Measurements from ENCODE around the gene C5orf46. TPM values are rescaled to one million over a fixed set of nuclear protein-coding genes. Genes with fewer than 3 reads are reported as not detected.
"Not testable (repeated sequence)": the region's sequence is repeated elsewhere in the genome, so short reads cannot be mapped to it uniquely, and the experiment has no call there.

Gene C5orf46
- not detected for polyA plus RNA-seq (ENCODE audit: insufficient read length)

DNA sequence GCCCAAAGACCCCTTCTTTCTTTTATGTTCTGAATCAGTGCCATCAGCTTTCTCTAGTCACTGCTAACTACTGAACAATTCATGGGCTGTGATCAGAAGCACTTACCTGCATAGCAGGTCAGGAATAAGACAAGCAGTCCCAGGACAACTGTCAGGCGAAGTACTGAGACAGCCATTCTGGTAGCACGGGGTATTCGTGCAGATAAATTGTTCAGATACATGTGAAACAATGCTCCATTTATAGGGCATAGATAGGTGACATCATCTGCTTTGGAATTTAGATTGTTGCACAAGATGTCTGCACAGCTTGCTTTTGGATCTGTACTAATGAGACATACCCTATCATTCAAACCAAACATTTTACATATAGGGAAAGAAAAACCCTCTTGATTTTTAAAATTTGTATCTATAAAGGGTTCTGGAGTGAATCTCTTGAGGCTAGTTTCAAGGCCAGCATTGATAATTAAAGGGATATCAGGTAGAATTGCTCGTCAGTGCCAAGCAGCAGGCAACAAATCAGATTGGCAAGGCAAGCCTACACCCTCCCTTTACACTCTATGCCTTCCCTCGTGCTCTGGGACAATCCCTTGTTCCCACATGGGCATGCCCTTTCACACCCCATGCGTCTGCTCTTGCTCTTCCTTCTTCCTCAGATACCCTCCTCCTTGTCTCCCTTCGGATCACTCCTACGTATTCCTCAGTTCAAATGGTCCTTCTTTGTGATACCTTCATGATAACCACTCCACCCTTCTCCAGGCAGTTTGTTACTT lies at the start of gene C5orf46:
Gene C5orf46, minus strand, starts transcription at position 213 of the 770 bp plus-strand sequence. Its CDS starts 37 bp downstream, at position 176.
- no peak for DNase-seq

DNA sequence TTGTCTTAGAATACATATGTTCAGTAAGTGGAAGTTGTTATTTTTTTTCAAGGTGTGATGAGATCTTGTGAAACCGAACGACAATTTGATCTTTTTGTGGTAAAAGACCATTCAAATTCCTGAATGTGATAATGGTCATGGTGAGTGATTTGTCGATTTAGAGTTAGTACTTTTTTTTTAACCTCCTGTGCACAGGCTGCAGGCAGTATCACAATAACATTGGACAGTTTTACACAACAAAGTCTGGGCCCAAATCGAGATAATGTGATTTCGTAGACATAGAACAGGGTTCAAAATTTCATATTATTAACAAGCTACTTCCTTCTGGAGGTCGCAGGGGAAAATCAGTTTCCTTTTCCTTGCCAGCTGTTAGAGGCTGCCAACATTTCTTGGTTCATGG lies 48.6 kb upstream of the C5orf46 start:
- DNase-seq, result no peak

DNA sequence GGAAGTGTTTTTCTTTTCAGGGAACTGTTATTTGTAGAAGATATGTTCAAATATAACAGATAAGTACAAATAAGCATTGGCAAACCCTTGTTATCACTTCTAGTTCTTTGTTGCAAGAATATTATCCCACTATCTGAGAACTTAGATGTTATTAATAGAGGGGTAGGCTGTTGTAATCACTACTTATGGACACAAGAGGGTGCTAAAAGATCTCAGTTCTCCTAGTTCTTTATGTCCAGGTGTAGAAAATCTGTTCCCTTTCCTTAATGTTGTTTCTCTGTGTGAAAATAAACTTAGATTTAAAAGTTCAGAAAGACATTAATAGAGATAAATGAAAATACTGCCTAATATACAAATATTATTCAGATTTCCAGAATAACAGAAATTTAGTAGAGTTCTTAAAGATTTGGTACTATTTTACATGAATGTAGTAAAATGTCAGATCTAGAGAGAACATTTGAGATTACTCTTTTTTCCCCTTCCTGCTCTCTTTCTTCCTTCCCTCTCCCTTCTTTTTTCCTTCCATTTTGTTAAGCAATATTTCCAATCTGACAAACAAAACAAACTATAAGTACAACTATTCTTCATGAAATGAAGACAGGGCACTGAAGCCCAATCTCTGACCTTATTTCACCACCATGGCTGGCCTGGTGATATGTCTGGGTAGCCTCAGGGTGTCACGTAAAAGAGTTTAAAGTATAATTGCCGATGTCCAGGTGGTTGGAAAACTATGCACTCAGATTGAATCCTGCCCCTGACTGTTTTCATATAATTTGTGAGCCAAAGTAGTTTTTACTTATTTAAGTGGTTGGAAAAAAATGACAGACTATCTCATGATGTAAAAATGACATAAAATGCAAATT lies 43.6 kb upstream of the C5orf46 start:
- DNase-seq, result no peak

DNA sequence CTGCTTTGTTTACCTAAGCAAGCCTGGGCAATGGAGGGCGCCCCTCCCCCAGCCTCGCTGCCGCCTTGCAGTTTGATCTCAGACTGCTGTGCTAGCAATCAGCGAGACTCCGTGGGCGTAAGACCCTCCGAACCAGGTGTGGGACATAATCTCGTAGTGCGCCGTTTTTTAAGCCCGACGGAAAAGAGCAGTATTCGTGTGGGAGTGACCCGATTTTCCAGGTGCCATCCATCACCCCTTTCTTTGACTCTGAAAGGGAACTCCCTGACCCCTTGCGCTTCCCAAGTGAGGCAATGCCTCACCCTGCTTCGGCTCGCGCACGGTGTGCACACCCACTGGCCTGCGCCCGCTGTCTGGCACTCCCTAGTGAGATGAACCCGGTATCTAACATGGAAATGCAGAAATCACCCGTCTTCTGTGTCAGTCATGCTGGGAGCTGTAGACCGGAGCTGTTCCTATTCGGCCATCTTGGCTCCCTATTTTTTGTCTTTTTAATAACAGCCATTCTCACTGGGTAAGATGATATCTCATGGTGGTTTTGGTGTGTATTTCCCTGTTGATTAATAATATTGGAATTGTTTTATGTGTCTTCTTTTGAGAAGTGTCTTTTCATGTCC lies 40.4 kb upstream of the C5orf46 start:
- not testable (repeated sequence) for DNase-seq

DNA sequence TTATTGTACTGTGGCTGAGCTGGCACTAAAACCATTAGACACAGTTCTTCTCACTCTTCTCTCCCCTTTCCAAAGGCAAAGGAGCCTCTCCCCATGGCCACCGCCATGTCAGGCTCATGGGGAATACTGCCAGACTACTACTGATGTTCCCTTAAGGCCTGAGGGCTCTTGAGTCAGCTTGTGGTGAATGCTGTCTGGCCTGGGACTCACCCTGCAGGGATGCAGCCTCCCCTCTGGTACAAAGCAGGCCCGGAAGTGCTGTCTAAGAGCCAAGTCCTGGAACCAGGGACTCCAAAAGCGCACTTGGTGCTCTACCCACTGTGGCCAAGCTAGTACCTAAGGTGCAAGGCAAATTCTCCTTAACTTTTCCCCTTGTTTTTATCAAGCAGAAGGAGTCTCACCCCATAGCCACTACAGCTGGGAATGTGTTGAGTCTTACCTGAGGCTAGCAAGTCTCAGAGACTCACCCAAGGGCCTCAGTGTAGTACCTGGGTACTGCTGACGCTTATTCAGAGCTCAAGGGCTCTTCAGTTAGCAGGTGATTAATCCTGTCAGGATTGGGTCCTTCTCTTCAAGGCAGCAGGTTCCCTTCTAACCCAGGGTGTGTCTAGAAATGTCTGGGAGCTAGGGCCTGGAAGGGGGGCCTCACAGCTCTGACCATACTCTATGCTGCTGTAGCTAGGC lies 33.2 kb upstream of the C5orf46 start:
- no peak for DNase-seq

DNA sequence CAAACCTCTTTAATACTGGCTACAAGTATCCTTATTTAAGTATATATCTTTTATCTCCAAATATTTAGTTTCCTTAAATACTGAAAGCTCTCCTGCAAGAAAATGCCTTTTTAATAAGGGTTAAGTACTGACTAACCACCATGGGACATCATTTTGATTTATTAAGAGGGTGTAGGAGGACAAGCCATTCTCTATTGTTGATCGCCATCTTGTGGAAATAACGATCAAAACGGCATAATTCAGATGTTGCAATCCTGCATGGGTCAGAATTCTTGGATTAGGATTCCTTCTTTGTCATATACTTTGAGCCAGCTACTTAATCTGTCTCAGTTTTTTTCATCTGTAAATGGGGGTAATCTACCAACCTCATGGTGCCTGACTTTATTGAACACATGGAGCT lies 28.7 kb upstream of the C5orf46 start:
- no peak for DNase-seq

DNA sequence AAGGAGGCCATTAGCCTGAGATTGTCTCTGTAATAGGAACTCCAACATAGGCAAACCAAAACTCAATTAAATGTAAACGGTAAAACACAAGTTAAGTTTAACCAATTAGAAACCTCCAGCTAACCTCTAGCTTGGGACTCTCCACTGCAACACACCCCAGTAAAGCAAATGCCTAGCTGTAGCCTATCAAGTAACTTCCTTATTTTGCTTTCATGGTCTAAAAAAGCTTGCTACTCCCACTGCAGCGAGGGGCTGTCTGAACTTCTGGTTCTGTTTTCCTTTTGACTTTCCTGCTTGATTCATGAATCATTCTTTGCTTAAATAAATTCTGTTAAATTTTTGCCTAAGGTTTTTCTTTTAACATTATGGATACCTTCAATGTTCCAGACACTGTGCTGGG lies 24.4 kb upstream of the C5orf46 start:
- no peak for DNase-seq

DNA sequence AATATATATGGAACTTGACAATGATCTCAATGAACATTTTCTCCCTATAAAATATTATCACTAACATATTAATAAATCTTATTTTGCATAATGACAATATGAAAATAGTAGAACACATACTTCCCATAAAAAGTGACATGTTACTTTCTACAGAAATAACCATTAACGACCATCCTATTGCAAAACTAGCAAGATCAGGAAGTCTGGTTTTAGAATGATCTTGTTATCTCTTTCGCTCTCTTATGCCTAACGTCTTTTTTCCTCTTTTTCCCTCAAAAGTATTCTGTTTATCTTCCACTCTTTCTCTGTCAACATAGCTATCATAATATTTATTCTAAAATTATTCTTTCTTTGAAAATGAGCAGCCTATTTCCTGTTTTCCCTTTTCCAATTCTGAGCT lies 21.6 kb upstream of the C5orf46 start:
- no peak for DNase-seq

DNA sequence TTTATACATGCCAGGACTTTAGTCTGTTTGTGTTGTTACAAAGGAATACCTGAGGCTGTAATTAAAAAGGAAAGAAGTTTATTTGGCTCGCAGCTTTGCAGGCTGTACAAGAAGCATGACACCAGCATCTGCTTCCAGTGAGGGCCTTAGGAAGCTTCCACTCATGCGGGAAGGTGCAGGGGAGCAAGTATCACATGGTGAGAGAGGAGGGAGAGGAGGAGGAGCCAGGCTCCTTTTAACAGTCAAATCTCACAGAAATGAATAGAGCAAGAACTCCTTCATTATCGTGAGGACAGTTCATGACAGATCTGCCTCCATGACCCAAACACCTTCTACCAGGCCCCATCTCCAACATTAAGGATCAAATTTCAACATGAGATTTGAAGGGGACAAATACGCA lies 18.7 kb upstream of the C5orf46 start:
- DNase-seq, result no peak

DNA sequence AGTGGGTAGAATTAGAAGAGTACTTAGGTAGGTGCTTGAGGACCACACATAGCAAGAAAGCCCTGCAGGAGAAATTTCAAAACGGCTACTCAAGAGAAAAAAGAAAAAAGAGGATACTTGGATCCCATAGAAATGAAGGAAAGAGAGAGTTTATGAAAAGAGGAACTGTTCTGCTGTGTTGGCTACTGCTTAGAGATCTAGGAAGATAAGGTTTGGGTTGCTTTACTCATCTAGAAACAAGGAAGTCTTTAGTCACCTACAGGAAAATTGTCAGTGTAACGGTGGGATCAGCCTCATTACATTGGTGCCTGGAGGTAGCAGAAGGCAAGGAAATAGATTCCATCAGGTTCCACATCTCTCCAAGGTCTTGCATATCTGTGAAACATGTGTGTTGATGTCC lies 14.8 kb upstream of the C5orf46 start:
- no peak for DNase-seq

DNA sequence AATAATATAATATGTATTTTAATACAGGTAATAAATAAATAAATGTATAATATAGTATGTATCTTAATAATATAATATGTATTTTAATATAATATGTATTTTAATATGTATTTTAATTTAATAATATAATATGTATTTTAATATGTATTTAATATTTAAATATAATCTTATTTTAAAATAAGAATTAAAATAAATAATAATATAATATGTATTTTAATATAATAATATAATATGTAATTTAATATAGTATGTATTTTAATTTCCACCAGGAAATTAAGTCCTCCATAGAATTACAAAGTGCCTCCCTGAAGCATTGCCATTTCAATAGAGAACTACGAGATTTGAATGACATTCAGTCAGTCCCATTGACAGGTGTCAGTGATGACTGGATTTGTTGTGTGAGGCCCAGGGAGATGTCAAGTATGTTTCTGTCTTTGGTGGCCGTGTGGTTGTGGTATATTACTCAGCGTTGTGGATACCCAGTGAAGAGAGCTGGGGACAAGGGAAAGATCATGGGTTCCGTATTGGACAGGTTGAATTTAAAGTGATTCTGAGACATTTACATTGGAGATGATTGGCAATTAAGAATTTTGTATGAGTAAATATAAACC lies 14.2 kb upstream of the C5orf46 start:
- DNase-seq, result no peak

DNA sequence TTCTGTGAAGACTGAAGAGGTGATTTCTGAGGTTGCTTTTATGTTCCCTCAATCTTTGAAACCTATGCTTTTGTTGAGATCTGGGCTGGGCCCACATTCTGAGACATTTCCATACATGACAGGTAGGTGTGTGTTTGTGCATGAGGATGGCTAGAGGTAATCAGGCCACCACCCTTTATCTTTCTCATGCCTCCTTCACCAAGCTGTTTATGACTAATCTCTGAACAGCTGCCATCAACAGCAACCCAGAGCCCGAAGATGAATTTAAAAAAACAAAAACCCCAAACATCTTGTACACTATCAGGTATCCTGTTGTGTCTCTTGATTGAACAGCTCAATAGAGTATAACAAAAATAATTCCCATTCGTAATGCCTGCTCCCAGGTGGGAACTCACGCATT lies 12.6 kb upstream of the C5orf46 start:
- no peak for DNase-seq

DNA sequence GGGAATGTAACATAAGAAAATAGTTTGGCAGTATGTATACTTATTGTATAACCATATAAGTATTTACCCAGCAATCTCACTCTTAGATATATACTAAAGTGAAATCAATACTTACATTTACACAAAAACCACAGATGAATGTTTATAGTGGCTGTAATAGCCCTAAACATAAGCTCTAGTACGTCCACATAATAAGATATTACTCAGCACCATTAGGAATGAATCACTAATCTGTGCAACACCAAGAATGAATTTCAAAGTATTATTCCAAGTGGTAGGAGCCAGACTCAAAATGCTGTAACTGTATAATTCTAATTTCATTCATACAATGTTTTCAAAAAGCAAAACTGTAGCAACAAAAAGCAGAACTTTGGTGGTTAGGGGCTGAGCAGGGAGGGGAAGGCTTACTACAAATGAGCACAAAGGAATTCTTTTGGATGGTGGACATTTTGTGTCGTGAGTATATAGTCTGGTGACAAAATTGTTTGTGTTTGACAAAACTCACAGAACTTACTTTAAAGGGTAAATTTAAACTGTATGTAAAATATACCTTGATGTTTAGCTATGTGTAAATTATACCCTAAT lies 11.9 kb upstream of the C5orf46 start:
- no peak for DNase-seq

DNA sequence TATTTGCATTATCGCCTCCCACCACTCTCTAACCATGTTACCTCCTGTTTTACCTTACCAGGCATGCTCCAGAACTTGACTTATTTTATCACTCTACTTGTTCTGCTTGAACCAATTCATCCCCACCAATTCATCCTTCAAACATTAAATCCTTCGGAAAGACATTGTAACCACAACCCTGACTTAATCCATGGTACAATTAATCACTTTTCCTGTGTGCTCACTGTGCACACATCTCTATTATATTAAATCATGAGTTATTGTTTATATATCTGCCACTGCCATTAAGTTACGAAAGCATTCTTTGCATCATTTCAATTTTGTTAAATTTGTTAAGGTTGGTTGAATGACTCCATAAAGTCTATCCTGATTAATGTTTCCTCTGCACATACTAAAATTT lies 7.4 kb upstream of the C5orf46 start:
- no peak for DNase-seq

DNA sequence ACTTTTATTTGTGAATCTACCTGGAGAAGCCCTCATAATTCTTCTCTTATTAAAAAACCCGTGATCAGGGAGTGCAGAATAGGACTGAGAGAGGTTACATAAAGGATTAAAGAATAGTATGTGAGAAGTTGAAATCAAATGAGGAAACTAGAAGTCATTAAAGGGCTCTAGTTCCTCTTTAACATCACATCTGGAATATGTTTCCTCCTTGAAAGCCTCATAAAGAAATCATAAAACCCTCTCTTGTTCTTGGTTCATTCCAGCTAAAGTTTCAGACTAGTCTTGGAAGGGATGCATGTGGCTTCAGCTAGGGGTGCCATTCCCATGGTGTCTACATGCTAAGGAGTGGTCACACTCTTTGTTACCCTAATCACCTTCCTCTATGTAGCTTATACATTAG lies 5.7 kb upstream of the C5orf46 start:
- no peak for DNase-seq

DNA sequence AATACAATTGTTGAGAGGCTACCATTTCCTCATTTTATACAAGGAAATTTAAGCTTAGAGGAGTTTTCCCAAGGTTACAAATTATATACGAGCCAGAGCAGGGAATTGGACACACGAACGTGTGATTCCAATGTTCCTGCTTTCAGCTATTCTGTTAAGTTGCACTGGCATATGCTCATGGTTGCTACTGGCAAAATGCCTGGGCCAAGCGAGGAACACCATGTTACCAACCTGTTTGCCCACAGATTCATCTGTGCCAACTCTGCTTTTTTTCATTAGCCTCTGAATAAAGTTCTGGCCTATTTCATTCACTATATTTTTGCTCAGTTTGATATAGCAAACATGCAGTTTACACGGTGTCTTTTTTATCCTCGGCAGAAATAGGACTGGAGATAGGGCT lies 5.1 kb upstream of the C5orf46 start:
- DNase-seq, result no peak

DNA sequence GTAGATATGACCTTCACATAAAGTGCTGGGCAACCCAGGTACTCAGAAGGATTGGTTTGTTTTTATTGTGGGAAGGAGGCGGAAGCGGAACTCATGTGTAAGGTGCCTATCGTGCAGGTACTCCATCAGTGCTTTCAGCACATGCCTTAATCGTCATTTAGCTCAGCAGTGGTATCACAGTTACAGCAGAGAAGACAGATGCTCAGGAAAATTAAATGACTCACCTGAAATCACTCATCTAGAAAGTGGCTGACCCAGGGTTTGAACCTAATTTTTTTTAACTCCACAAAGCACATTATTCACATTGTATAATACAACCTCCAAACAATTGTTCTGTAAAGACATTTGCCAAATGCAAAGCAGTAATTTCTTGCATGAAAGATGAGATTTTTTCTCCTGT lies 2.2 kb downstream of the C5orf46 start:
- DNase-seq, result no peak

DNA sequence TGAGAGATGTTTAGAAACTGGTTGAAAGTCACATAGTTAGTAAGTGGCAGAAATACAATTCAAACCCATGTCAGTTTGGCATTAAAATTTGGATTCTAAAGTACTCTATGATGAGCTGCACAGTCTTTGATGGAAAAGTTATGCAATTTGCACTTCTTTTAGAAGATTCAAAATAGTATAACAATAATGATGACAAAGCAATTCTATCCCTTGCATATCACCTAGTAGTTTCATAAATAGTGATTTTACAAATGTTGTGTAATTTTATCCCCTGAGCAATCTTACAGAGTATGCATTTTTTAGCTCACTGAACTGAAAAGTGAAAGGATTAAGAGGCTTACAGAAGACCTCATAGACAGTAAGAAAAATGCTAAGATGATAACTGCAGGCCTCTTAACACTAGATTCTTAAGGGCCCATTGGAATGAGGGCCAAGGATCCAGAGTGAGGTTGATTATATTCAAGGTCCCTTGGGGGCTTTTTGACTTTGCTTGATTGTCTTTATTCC lies 3.7 kb downstream of the C5orf46 start:
- no peak for DNase-seq

DNA sequence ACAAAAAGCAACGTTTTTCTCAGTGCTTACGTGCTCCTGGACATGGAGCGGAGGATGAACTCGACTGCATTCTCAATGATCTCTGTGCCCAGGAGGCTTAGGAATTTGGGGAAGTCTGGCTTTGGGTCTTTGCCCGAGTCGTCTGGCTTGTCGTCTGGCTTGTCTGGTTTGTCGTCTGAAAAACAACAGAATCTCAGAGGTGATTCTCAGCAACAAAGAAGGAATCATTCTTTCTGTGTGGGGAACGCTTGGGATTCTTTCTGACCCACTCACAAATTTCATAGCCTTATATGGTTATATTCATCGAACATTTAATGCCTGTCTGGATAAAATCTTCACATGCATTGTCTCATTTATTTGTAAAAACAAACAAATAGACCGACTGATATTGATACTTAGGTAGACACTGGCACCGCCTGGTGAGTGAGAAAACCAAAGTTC lies 4.7 kb downstream of the C5orf46 start:
- DNase-seq, result no peak

DNA sequence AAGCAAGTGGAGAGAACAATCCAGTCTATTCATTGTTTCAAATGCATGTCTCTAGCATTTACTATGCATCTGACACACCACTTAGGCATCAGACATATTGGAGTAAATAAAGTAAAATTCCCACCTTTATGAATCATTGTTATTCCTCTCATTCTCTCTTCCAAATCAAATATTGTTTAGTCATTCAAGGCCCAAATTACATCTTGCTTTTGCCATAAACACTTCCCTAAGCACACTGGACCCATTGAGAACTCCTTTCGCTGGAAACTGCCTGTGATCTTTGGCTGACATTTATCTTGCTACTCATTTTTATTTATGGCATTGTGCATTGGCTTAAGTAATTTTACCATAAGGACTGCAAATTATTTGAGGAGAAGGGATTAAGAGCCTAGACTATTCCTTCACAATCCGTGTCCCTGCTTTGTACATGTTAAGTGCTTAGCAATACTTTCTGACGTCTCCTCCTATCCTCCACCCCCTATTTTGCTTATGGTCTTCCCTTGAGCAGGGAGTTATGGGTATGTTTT lies 7.4 kb downstream of the C5orf46 start:
- DNase-seq, result no peak

DNA sequence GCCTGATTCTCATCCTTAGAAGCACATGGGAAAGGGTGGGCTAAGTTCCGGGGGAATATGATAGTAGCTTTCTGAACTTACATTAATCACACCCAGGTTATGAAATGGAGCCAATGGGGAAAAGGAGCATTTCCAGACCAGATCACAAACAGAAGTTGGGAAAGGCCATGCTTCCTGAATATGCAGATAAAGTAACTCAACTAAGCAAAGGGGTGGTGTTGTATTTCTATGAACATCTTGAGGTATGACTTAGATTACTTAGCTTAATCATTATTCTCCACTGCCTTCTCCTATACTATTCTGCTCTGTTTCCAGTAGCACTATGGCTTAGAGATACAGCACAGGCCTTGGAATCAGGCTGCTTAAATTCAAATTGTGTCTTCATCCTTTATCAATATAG lies 10.5 kb downstream of the C5orf46 start:
- DNase-seq, result no peak
